ENCODE measurements around the gene CYB561D2. TPM values are rescaled to one million over a fixed set of nuclear protein-coding genes. Genes with fewer than 3 reads are reported as not detected.

CYB561D2 gene
- total and polyA plus RNA-seq, 2 experiments from 2014 or later: 28.3 to 37.7 TPM

DNA sequence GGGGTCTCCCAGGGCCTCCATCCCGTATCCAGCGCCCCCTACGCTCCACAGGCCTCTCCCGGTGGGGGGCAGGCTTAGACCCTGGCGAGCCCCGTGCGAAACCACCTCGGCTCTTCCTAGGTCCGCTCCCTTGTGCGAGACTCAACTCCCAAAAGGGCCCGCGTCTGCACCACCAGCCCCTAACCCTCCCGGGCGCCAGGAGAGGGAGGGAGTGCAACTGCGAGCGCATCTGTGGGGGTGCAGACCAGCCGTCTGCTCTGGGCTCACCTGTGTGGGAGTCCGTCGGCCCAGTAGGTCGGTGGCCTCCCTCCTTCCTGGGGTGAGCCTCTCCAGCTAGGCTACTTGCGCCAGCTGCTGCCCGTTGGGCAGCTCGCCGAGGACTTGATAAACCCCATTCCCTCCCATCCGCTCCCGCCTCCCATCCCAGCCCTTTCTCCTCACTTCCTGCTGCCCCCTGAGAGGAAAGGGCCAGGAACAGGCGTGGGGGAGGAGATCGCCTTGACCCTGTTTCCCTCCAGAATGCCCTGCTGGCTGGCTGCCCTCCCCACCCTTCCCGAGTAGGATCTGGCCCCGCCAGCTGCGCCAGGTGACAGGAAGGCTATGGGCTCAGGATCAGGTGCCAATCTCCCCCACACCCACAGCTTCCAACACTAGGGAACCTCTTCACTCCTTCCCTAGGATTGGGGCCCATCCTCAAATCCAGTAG lies 28.1 kb upstream of the CYB561D2 start, which contains the start of gene HYAL2:
TSS of gene HYAL2 (minus strand) at position 360 of the 706 bp plus-strand sequence. CDS start 2,256 bp downstream, outside the sequence.
- peak within 1 kb of the TSS; percentile 91 for H3K4me3 ChIP-seq
- in situ Hi-C loops (cut with MboI): no loop called here
- TF ChIP-seq EZH2 (IDR thresholded peaks at IDR 0.05; ENCODE audit: insufficient read depth, poor library complexity, severe bottlenecking) (no peak), EZH2phosphoT487 (IDR thresholded peaks at IDR 0.05; ENCODE audit: insufficient read depth, low read depth) (no peak)
- peaks cover 17% of the 10 kb centered on the region for H3K4me1 ChIP-seq (ENCODE audit: insufficient read depth)
- peak within 1 kb of the TSS; percentile 93 for H2AFZ ChIP-seq
- no peaks in the 10 kb centered on the region for H4K20me1 ChIP-seq (ENCODE audit: insufficient read depth)
- WGBS, 2 experiments (ENCODE audit: low coverage in 1 of 2, low lambda C conversion rate in 2 of 2, missing lambda C conversion rate in 2 of 2): 64 to 69% methylated on average over 28 to 31 of the region's 31 CpGs
- H3K36me3 ChIP-seq (ENCODE audit: low read depth): no peaks in the 10 kb centered on the region
- H3K27ac ChIP-seq: peak within 1 kb of the TSS; percentile 90
- no peak for DNase-seq
- no peaks in the 10 kb centered on the region for H3K9me3 ChIP-seq (ENCODE audit: low read depth)
- peaks cover 41% of the 10 kb centered on the region for H3K79me2 ChIP-seq (ENCODE audit: insufficient read depth)
- H3K4me2 ChIP-seq (ENCODE audit: unreplicated experiment): peak within 1 kb of the TSS; percentile 91
- no peaks in the 10 kb centered on the region for H3K9me2 ChIP-seq (ENCODE audit: insufficient read depth)
- no peaks in the 10 kb centered on the region for H3K27me3 ChIP-seq (replicated peaks; ENCODE audit: insufficient read depth)
- H3K9ac ChIP-seq: peak within 1 kb of the TSS; percentile 96
- no peaks in the 10 kb centered on the region for H3F3A ChIP-seq (ENCODE audit: insufficient read depth)

DNA sequence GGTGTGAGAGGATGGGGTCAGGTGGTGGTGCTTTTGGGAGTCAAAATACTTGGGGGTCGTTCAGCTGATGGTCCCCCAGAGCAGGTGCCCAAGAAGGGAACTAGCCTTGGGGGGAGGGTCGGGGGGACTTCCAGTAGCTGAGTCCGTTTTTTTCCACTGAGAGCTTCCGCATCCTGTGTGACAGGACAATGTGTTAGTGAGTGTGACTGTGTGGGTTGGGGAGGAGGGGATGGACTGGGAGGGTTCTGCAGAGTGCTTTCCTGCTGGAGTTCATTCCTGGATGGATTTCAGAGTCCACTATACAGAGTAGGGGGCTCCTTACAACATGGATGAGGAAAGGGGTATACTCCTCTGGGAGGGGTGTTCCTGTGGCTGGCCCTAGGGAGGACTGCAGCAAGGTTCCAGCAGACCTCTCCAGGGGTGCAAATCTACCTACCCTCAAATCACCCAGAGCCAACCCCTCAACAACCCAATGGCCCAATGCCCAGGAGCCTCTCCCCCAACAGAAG lies 27.5 kb upstream of the CYB561D2 start:
- Histone ChIP-seq H3K79me2 (ENCODE audit: insufficient read depth) (peaks cover 44% of the 10 kb centered on the region), H3K4me1 (ENCODE audit: insufficient read depth) (peaks cover 17% of the 10 kb centered on the region)
- TF ChIP-seq EZH2 (IDR thresholded peaks at IDR 0.05; ENCODE audit: insufficient read depth, poor library complexity, severe bottlenecking): no peak
- TF ChIP-seq EZH2phosphoT487 (IDR thresholded peaks at IDR 0.05; ENCODE audit: insufficient read depth, low read depth): no peak

DNA sequence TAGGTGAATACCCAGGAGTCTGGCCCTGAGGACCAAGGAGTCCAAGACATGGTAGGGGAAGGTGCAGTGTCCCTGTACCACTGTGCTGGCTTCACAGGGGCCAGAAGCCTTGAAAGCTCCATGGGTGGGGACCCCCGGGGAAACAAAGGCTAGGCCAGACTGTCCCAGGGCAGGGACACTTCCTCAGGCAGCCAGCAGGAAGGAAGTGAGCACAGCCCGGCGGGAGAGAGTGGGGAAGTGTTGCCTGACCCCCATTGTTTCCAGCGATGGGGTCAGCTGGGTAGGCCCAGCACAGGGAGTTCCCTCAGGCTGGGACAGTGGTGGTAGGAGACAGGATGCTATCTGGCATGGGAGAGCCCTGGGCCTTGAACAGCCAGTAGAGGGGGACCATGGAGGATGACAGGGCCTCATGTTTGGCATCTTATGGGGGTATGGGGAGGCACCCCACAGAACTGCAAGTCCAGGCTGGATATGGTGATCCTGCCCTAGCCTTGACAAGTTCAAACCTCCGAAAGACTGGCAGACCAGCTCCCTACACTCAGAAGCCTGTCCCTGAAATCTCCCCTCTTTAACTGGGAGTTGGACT lies 27.0 kb upstream of the CYB561D2 start:
- 63 to 65% methylated on average over 5 of the region's 5 CpGs for WGBS, 2 experiments (ENCODE audit: low coverage in 1 of 2, low lambda C conversion rate in 2 of 2, missing lambda C conversion rate in 2 of 2)
- Histone ChIP-seq H3K27me3 (replicated peaks; ENCODE audit: insufficient read depth) (no peaks in the 10 kb centered on the region), H4K20me1 (ENCODE audit: insufficient read depth) (no peaks in the 10 kb centered on the region), H3K4me1 (ENCODE audit: insufficient read depth) (peaks cover 21% of the 10 kb centered on the region), H3K9ac (no peak overlapping the region), H3K79me2 (ENCODE audit: insufficient read depth) (peaks cover 39% of the 10 kb centered on the region), H3K4me3 (no peak overlapping the region), H3K9me3 (ENCODE audit: low read depth) (no peaks in the 10 kb centered on the region), H3K36me3 (ENCODE audit: low read depth) (no peaks in the 10 kb centered on the region), H2AFZ (no peak overlapping the region), H3K4me2 (ENCODE audit: unreplicated experiment) (no peak overlapping the region), H3F3A (ENCODE audit: insufficient read depth) (peaks cover 5% of the 10 kb centered on the region), H3K9me2 (ENCODE audit: insufficient read depth) (no peaks in the 10 kb centered on the region), H3K27ac (no peak overlapping the region)
- no peak for DNase-seq
- in situ Hi-C loops (cut with MboI): no loop called here
- TF ChIP-seq EZH2phosphoT487 (IDR thresholded peaks at IDR 0.05; ENCODE audit: insufficient read depth, low read depth) (no peak), EZH2 (IDR thresholded peaks at IDR 0.05; ENCODE audit: insufficient read depth, poor library complexity, severe bottlenecking) (no peak)

More for the DNA sequence above, 27.5 kb upstream of the CYB561D2 start:
- Histone ChIP-seq H3K9me2 (ENCODE audit: insufficient read depth) (no peaks in the 10 kb centered on the region), H3K36me3 (ENCODE audit: low read depth) (no peaks in the 10 kb centered on the region), H3K4me3 (no peak overlapping the region), H3K9ac (no peak overlapping the region), H3K27me3 (replicated peaks; ENCODE audit: insufficient read depth) (no peaks in the 10 kb centered on the region), H4K20me1 (ENCODE audit: insufficient read depth) (no peaks in the 10 kb centered on the region), H2AFZ (no peak overlapping the region), H3F3A (ENCODE audit: insufficient read depth) (no peaks in the 10 kb centered on the region), H3K27ac (no peak overlapping the region), H3K9me3 (ENCODE audit: low read depth) (no peaks in the 10 kb centered on the region), H3K4me2 (ENCODE audit: unreplicated experiment) (no peak overlapping the region)
- 57 to 64% methylated on average over 4 of the region's 4 CpGs for WGBS, 2 experiments (ENCODE audit: low coverage in 1 of 2, low lambda C conversion rate in 2 of 2, missing lambda C conversion rate in 2 of 2)
- in situ Hi-C loops (cut with MboI): no loop called here
- no peak for DNase-seq

DNA sequence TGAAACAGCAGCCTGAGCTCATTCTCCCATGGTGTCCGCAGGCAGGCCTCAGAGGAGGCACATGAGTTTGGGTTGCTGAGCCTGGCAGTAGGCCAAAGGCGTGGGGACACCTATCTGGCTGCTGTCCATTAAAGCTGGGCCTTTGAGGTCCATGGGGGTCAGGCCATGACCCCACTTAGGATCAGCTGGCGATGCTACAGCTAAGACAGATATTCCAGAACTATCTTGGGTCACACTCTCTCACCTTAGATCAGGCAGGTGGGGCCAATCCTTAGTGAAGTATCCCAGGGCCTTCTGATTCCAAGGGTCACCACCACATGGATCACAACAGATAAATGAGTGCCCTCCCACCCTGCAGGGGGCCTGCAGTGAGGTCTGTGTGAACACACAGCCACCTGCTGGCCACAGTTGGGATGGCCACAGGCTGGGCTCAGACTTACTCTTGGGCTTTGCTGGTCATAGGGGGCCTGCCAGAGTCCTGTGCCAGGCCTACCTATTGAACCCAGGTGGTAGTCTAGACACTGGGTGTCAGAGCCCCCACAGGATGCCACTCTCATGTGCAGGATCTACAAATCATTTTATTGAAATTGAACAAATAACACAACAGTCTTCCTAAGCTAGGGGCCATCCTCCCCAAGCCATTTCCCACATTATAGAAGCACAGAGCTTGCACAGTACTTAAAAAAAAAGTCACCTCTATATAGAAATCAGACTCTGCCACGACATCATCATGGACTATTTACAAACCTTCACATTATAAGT lies 26.1 kb upstream of the CYB561D2 start:
- WGBS, 2 experiments (ENCODE audit: low coverage in 1 of 2, low lambda C conversion rate in 2 of 2, missing lambda C conversion rate in 2 of 2): 50% methylated on average over 4 of the region's 4 CpGs
- H3K4me2 ChIP-seq (ENCODE audit: unreplicated experiment): no peak overlapping the region
- DNase-seq: peak; percentile 75

More for the DNA sequence above, 26.1 kb upstream of the CYB561D2 start:
- Histone ChIP-seq H3K9me3 (ENCODE audit: low read depth) (no peaks in the 10 kb centered on the region), H3K4me1 (ENCODE audit: insufficient read depth) (peaks cover 26% of the 10 kb centered on the region), H3K27ac (no peak overlapping the region), H3K27me3 (replicated peaks; ENCODE audit: insufficient read depth) (no peaks in the 10 kb centered on the region), H3K9me2 (ENCODE audit: insufficient read depth) (no peaks in the 10 kb centered on the region), H3K9ac (no peak overlapping the region), H2AFZ (no peak overlapping the region), H3K4me3 (no peak overlapping the region), H3K79me2 (ENCODE audit: insufficient read depth) (peaks cover 30% of the 10 kb centered on the region), H4K20me1 (ENCODE audit: insufficient read depth) (no peaks in the 10 kb centered on the region), H3F3A (ENCODE audit: insufficient read depth) (peaks cover 13% of the 10 kb centered on the region), H3K36me3 (ENCODE audit: low read depth) (peaks cover 5% of the 10 kb centered on the region)
- TF ChIP-seq EZH2 (IDR thresholded peaks at IDR 0.05; ENCODE audit: insufficient read depth, poor library complexity, severe bottlenecking) (no peak), EZH2phosphoT487 (IDR thresholded peaks at IDR 0.05; ENCODE audit: insufficient read depth, low read depth) (no peak)
- in situ Hi-C loops (cut with MboI): no loop called here
